PC-9 (cell line): ENCODE measurements around the gene CPED1. TPM values are rescaled to one million over a fixed set of nuclear protein-coding genes. Genes with fewer than 3 reads are reported as not detected.

Experiments used
- BruUV-seq: library from RNA; stranded (reverse); fragments of 400-500 nt; replicated peaks from 2 replicates; lab custom pipeline; 2021; lab: Mats Ljungman, UMichigan
- CTCF ChIA-PET: fragments of 300-600 bp; sonication (Branson Sonifier 250); formaldehyde crosslinking; loops from one replicate; lab custom pipeline; 2022; ENCODE audit warnings: antibody characterized with exemption; lab: Charles Lee
- POLR2A ChIA-PET: fragments of 300-600 bp; sonication (Branson Sonifier 250); formaldehyde crosslinking; loops from one replicate; lab custom pipeline; 2022; ENCODE audit warnings: antibody characterized with exemption; ENCODE audit not compliant: unreplicated experiment; lab: Charles Lee
- DNase-seq, 2 experiments: peaks; one replicate each; pipeline versions ENCODE4 v3.0.0 to v3.0.0-alpha.2; 2015 to 2022; ENCODE audit warnings: mixed read lengths in 1 of 2
- H2AFZ ChIP-seq: fragments of 200-600 bp; sonication (generic); 2 replicates; pipeline ENCODE4 v1.8.1; 2017; ENCODE audit warnings: antibody characterized with exemption
- H3F3A ChIP-seq: fragments of 200-600 bp; sonication (generic); 2 replicates; pipeline ENCODE4 v1.8.1; 2017; ENCODE audit warnings: antibody characterized with exemption, mild to moderate bottlenecking, low read depth; ENCODE audit not compliant: insufficient read depth
- H3K27ac ChIP-seq: fragments of 200-600 bp; sonication (generic); 2 replicates; pipeline ENCODE4 v1.6.1; 2016; ENCODE audit warnings: mixed run types
- H3K27me3 ChIP-seq: fragments of 200-600 bp; sonication (generic); 2 replicates; pipeline ENCODE4 v1.6.1; 2016; ENCODE audit warnings: low read depth, mixed run types; ENCODE audit not compliant: insufficient read depth
- H3K36me3 ChIP-seq: fragments of 200-600 bp; sonication (generic); 2 replicates; pipeline ENCODE4 v1.6.1; 2016; ENCODE audit warnings: low read depth, mixed run types
- H3K4me1 ChIP-seq: fragments of 200-600 bp; sonication (generic); replicated peaks from 2 replicates; pipeline ENCODE4 v1.6.1; 2016; ENCODE audit warnings: mixed run types; ENCODE audit not compliant: insufficient read depth
- H3K4me2 ChIP-seq: fragments of 200-600 bp; sonication (generic); 2 replicates; pipeline ENCODE4 v1.6.1; 2017; ENCODE audit warnings: mixed run types
- H3K4me3 ChIP-seq: fragments of 200-600 bp; sonication (generic); 2 replicates; pipeline ENCODE4 v1.6.1; 2016; ENCODE audit warnings: mixed run types
- H3K79me2 ChIP-seq: fragments of 200-600 bp; sonication (generic); 2 replicates; pipeline ENCODE4 v1.6.1; 2017; ENCODE audit warnings: low read depth, mixed run types
- H3K9me2 ChIP-seq: fragments of 200-600 bp; sonication (generic); 2 replicates; pipeline ENCODE4 v1.8.1; 2017; ENCODE audit warnings: mild to moderate bottlenecking; ENCODE audit not compliant: insufficient read depth
- H3K9me3 ChIP-seq: fragments of 200-600 bp; sonication (generic); 2 replicates; pipeline ENCODE4 v1.8.1; 2016; ENCODE audit warnings: low read depth; ENCODE audit not compliant: insufficient read depth
- H4K20me1 ChIP-seq: fragments of 200-600 bp; sonication (generic); 2 replicates; pipeline ENCODE4 v1.8.1; 2017; ENCODE audit not compliant: insufficient read depth
- EZH2 ChIP-seq: fragments of 200-600 bp; sonication (generic); IDR thresholded peaks from 2 replicates; pipeline ENCODE4 v1.8.0; 2017; ENCODE audit warnings: antibody characterized with exemption, low read depth
- intact Hi-C: fragments of 100-400 bp; cut with micrococcal nuclease; formaldehyde crosslinking; loops from one replicate; pipeline ENCODE4 v1.10.0; 2022; ENCODE audit not compliant: unreplicated experiment
- total RNA-seq: library from RNA; stranded (reverse); gene quantifications from 2 replicates; pipeline ENCODE4 v1.2.3, GENCODE V29; 2021
- TF ChIP-seq, protein P1 (sequence below): fragments of 200-600 bp; sonication (generic); conservative IDR thresholded peaks from 2 replicates; pipeline ENCODE4 v1.6.1; 2017; ENCODE audit warnings: mixed run types, antibody characterized with exemption, mild to moderate bottlenecking, moderate library complexity

Gene CPED1
- total RNA-seq, 1 experiment from 2014 or later: 2.4 TPM

DNA sequence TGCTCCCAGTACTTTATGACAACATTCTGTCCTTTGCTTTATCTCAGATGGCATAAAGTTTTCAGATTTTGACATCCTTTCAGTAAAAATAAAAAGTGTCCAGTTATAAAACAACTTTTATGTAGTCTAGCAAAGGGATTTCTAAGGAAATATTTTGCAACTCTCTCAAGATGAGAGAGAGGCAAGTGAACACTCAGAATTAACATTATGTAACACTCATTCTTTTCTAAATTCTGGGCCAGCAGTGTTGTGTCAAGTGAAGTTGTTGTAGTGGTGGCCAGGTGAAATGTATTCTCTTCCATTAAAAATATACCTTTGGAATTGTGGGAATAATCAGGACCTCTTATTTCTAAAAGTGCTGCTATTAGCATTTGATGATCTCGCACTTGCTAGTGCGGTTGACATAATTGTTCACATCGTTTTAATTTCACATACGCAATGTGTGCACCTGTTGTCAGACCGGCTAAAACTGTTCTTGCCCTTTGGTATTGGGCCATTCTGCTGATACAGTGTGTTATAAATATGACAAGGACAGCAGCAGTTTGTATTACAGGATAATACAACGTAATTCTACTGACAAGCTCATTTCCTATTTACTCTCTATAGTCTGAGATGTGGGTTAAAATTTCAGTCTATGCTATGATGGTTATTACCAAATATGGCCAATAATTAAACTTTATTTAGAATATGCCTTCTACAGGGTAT, 23.8 kb downstream of the CPED1 start:
- CTCF ChIA-PET: no interaction called here
- H2AFZ ChIP-seq: no peak overlapping the region
- no peaks in the 10 kb centered on the region for H3K79me2 ChIP-seq
- H3K9me2 ChIP-seq: no peaks in the 10 kb centered on the region
- BruUV-seq: no TSS peak
- DNase-seq: no peak
- no peaks in the 10 kb centered on the region for H3F3A ChIP-seq
- no peak overlapping the region for H3K4me3 ChIP-seq
- H3K27me3 ChIP-seq: no peaks in the 10 kb centered on the region
- POLR2A ChIA-PET: no interaction called here
- H3K4me1 ChIP-seq: peaks cover 9% of the 10 kb centered on the region; the same call in 1 of the 2 replicates
- H3K27ac ChIP-seq: no peak overlapping the region
- no peaks in the 10 kb centered on the region for H3K9me3 ChIP-seq
- intact Hi-C loops: no loop called here
- H4K20me1 ChIP-seq: no peaks in the 10 kb centered on the region
- H3K36me3 ChIP-seq: no peaks in the 10 kb centered on the region
- TF ChIP-seq, protein P1, sequence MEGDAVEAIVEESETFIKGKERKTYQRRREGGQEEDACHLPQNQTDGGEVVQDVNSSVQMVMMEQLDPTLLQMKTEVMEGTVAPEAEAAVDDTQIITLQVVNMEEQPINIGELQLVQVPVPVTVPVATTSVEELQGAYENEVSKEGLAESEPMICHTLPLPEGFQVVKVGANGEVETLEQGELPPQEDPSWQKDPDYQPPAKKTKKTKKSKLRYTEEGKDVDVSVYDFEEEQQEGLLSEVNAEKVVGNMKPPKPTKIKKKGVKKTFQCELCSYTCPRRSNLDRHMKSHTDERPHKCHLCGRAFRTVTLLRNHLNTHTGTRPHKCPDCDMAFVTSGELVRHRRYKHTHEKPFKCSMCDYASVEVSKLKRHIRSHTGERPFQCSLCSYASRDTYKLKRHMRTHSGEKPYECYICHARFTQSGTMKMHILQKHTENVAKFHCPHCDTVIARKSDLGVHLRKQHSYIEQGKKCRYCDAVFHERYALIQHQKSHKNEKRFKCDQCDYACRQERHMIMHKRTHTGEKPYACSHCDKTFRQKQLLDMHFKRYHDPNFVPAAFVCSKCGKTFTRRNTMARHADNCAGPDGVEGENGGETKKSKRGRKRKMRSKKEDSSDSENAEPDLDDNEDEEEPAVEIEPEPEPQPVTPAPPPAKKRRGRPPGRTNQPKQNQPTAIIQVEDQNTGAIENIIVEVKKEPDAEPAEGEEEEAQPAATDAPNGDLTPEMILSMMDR: no peak
- TF ChIP-seq EZH2: no peak
- H3K4me2 ChIP-seq: no peak overlapping the region

DNA sequence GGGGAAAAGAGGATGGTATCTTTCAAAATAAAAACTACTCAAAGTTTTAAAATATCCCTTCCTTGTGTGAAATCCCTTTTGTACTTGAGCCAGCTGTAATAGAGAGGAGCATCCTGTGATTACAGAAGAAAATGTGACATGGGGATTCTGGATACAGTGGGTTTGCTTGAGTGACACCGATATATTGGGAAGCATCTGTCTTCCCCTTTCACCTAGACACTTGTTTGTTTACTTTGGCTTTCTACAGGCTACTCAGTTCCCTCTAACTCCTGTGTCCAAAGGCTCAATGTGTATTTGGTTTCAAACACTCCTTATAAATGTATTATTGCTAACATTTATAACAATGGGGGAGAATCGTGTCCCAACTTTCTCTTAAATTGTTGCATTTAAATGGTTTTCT, 24.4 kb downstream of the CPED1 start:
- H3F3A ChIP-seq: no peaks in the 10 kb centered on the region
- ChIA-PET POLR2A (no interaction called here), CTCF (no interaction called here)
- TF ChIP-seq EZH2: no peak
- TF ChIP-seq, protein P1: no peak
- no peak overlapping the region for H3K4me3 ChIP-seq
- H3K36me3 ChIP-seq: no peaks in the 10 kb centered on the region
- H3K9me3 ChIP-seq: no peaks in the 10 kb centered on the region
- H3K79me2 ChIP-seq: no peaks in the 10 kb centered on the region
- no peaks in the 10 kb centered on the region for H4K20me1 ChIP-seq
- BruUV-seq: no TSS peak
- H3K27me3 ChIP-seq: no peaks in the 10 kb centered on the region
- no peak overlapping the region for H3K27ac ChIP-seq
- peaks cover 9% of the 10 kb centered on the region; the same call in 1 of the 2 replicates for H3K4me1 ChIP-seq
- H3K4me2 ChIP-seq: no peak overlapping the region
- intact Hi-C loops: no loop called here
- H3K9me2 ChIP-seq: no peaks in the 10 kb centered on the region
- no peak overlapping the region for H2AFZ ChIP-seq
- DNase-seq: no peak

DNA sequence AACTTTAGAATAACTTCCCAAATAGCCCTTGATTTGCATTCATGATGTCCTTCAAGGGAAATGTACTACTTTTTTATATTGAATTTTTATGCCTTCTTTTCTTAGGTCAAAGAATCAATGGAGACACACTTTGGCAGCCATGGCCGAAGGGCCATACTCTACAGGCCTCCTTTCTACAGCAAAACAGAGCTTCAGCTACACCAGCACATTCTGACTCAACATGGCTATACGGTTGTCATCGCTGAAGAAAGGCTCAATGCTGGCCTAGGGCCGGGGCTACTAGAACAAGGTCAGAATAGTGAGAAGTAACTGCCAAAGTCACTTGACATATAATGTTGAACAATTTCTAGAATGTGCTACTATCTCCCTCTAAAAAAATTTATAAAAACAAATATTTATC, 27.0 kb downstream of the CPED1 start:
- no peak overlapping the region for H2AFZ ChIP-seq
- DNase-seq: no peak
- ChIA-PET POLR2A (no interaction called here), CTCF (no interaction called here)
- intact Hi-C loops: no loop called here
- H3K36me3 ChIP-seq: no peaks in the 10 kb centered on the region
- BruUV-seq: no TSS peak
- H3F3A ChIP-seq: peaks cover 4% of the 10 kb centered on the region
- H4K20me1 ChIP-seq: no peaks in the 10 kb centered on the region
- H3K4me1 ChIP-seq: peaks cover 19% of the 10 kb centered on the region; the same call in 1 of the 2 replicates
- no peaks in the 10 kb centered on the region for H3K9me3 ChIP-seq
- H3K4me3 ChIP-seq: no peak overlapping the region
- no peak overlapping the region for H3K4me2 ChIP-seq
- H3K9me2 ChIP-seq: no peaks in the 10 kb centered on the region
- H3K27ac ChIP-seq: no peak overlapping the region
- TF ChIP-seq, protein P1: no peak
- no peak for TF ChIP-seq EZH2
- no peaks in the 10 kb centered on the region for H3K27me3 ChIP-seq
- H3K79me2 ChIP-seq: no peaks in the 10 kb centered on the region
